ENCODE measurements around the gene HBM.

DNA sequence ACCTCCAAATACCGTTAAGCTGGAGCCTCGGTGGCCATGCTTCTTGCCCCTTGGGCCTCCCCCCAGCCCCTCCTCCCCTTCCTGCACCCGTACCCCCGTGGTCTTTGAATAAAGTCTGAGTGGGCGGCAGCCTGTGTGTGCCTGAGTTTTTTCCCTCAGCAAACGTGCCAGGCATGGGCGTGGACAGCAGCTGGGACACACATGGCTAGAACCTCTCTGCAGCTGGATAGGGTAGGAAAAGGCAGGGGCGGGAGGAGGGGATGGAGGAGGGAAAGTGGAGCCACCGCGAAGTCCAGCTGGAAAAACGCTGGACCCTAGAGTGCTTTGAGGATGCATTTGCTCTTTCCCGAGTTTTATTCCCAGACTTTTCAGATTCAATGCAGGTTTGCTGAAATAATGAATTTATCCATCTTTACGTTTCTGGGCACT is 11.6 kb downstream of the HBM start:
- TF ChIP-seq, protein P1, sequence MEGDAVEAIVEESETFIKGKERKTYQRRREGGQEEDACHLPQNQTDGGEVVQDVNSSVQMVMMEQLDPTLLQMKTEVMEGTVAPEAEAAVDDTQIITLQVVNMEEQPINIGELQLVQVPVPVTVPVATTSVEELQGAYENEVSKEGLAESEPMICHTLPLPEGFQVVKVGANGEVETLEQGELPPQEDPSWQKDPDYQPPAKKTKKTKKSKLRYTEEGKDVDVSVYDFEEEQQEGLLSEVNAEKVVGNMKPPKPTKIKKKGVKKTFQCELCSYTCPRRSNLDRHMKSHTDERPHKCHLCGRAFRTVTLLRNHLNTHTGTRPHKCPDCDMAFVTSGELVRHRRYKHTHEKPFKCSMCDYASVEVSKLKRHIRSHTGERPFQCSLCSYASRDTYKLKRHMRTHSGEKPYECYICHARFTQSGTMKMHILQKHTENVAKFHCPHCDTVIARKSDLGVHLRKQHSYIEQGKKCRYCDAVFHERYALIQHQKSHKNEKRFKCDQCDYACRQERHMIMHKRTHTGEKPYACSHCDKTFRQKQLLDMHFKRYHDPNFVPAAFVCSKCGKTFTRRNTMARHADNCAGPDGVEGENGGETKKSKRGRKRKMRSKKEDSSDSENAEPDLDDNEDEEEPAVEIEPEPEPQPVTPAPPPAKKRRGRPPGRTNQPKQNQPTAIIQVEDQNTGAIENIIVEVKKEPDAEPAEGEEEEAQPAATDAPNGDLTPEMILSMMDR (IDR thresholded peaks at IDR 0.05; ENCODE audit: insufficient read depth, low read length, poor library complexity, severe bottlenecking), result no peak
- no peak for TF ChIP-seq EZH2phosphoT487 (conservative IDR thresholded peaks at IDR 0.05; ENCODE audit: low read length)
